Neuronal stem cell (in vitro differentiated cells): ENCODE results near the gene ZNF133.

Experiments used
- DNase-seq: peaks from one replicate; pipeline ENCODE4 v3.0.0-alpha.2; 2013; ENCODE audit warnings: low spot score
- H2AFZ ChIP-seq: one replicate; pipeline ENCODE4 v1.6.1; 2013; ENCODE audit warnings: mild to moderate bottlenecking, low read length, inconsistent platforms
- H2AK5ac ChIP-seq: 2 replicates; pipeline ENCODE4 v1.6.1; 2013; ENCODE audit warnings: low read depth, mild to moderate bottlenecking, inconsistent platforms, low read length, moderate library complexity, mixed read lengths
- H2BK120ac ChIP-seq: 2 replicates; pipeline ENCODE4 v1.6.1; 2013; ENCODE audit warnings: low read depth, mild to moderate bottlenecking, inconsistent platforms, low read length, moderate library complexity, mixed read lengths
- H2BK12ac ChIP-seq: one replicate; pipeline ENCODE4 v1.6.1; 2013; ENCODE audit warnings: low read length, inconsistent platforms
- H2BK15ac ChIP-seq: 2 replicates; pipeline ENCODE4 v1.6.1; 2013; ENCODE audit warnings: mild to moderate bottlenecking, low read length, inconsistent platforms, mixed read lengths
- H2BK5ac ChIP-seq: one replicate; pipeline ENCODE4 v1.6.1; 2013; ENCODE audit warnings: inconsistent platforms, mild to moderate bottlenecking, low read length, moderate library complexity
- H3K14ac ChIP-seq: one replicate; pipeline ENCODE4 v1.6.1; 2013; ENCODE audit warnings: low read length, inconsistent platforms
- H3K18ac ChIP-seq: 2 replicates; pipeline ENCODE4 v1.6.1; 2013; ENCODE audit warnings: low read length, inconsistent platforms
- H3K23ac ChIP-seq: 2 replicates; pipeline ENCODE4 v1.6.1; 2013; ENCODE audit warnings: low read depth, mild to moderate bottlenecking, mixed read lengths, low read length, inconsistent platforms; ENCODE audit not compliant: poor library complexity
- H3K27ac ChIP-seq: replicated peaks from 3 replicates; pipeline ENCODE4 v1.5.1; 2013; ENCODE audit warnings: low read length, inconsistent platforms
- H3K27me3 ChIP-seq, 3 experiments: 2 replicates each; pipeline ENCODE4 v1.6.1; 2013; ENCODE audit warnings: low read length in 3 of 3, mild to moderate bottlenecking in 2 of 3, inconsistent platforms in 1 of 3, low read depth in 1 of 3, mixed read lengths in 1 of 3, moderate library complexity in 1 of 3; ENCODE audit not compliant: control insufficient read depth in 3 of 3, insufficient read depth in 3 of 3
- H3K36me3 ChIP-seq, 2 donors: replicated peaks in 1 of 2; 2 replicates each; pipeline ENCODE4 v1.6.1; 2013; ENCODE audit warnings: low read length in 2 of 2; ENCODE audit not compliant: control insufficient read depth in 2 of 2, insufficient read depth in 2 of 2
- H3K4ac ChIP-seq: 2 replicates; pipeline ENCODE4 v1.6.1; 2013; ENCODE audit warnings: inconsistent platforms, mild to moderate bottlenecking, low read length, moderate library complexity
- H3K4me1 ChIP-seq, 2 donors: 1 replicate in 1 of 2; 2 replicates in 1 of 2; pipeline ENCODE4 v1.6.1; 2013; ENCODE audit warnings: low read length in 2 of 2, low read depth in 1 of 2; ENCODE audit not compliant: control insufficient read depth in 2 of 2, insufficient read depth in 1 of 2
- H3K4me2 ChIP-seq: one replicate; pipeline ENCODE4 v1.6.1; 2013; ENCODE audit warnings: mild to moderate bottlenecking, low read length, inconsistent platforms; ENCODE audit not compliant: insufficient read depth, poor library complexity, severe bottlenecking
- H3K4me3 ChIP-seq, 2 donors: 2 replicates each; pipeline ENCODE4 v1.5.1; 2013; ENCODE audit warnings: low read length in 2 of 2, mild to moderate bottlenecking in 2 of 2, inconsistent platforms in 1 of 2, moderate library complexity in 1 of 2
- H3K79me1 ChIP-seq: one replicate; pipeline ENCODE4 v1.6.1; 2013; ENCODE audit warnings: low read depth, mild to moderate bottlenecking, inconsistent platforms, low read length, moderate library complexity
- H3K9ac ChIP-seq: one replicate; pipeline ENCODE4 v1.6.1; 2013; ENCODE audit warnings: mild to moderate bottlenecking, low read depth, low read length, inconsistent platforms; ENCODE audit not compliant: poor library complexity
- H3K9me3 ChIP-seq, 2 donors: replicated peaks in 1 of 2; 2 replicates each; pipeline versions ENCODE3 to v1.6.1; 2013; ENCODE audit warnings: low read length in 2 of 2, mild to moderate bottlenecking in 2 of 2, inconsistent platforms in 1 of 2, low read depth in 1 of 2, mixed read lengths in 1 of 2, moderate library complexity in 1 of 2; ENCODE audit not compliant: control insufficient read depth in 2 of 2, insufficient read depth in 1 of 2
- H4K8ac ChIP-seq: one replicate; pipeline ENCODE4 v1.6.1; 2013; ENCODE audit warnings: low read depth, mild to moderate bottlenecking, inconsistent platforms, low read length, moderate library complexity
- H4K91ac ChIP-seq: one replicate; pipeline ENCODE4 v1.6.1; 2013; ENCODE audit warnings: low read length, low read depth, mild to moderate bottlenecking, inconsistent platforms; ENCODE audit not compliant: poor library complexity
- WGBS, 2 donors: extraction: QIAGEN DNeasy Blood & Tissue Kit; methylation state at CpG; one replicate each; pipeline ENCODE4 v1.1.7; 2013; ENCODE audit warnings: missing lambda C conversion rate in 2 of 2, mixed read lengths in 1 of 2; ENCODE audit not compliant: insufficient read length in 2 of 2, insufficient replicate concordance in 1 of 2; ENCODE audit errors: extremely low coverage in 2 of 2; 5-methylcytosine and 5-hydroxymethylcytosine counted together

Gene ZNF133

DNA sequence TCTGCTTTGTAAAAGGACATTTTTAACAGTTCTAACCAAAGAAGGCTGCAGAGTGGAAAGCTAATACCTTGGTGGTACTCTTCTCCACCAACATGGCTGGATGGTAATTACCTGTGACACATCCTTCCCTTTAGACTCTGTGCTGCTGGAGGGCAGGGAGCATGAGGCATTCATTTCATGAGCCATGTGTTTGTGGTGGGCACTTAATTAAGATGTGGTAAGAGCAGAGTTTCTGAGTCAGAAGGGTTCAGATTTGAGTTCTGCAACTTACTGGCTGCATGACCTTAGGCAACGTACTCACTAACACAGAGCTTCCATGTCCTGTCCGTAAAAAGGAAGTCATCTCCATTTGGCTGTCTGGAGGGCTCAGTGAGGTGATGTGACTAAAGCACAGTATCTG lies 9.1 kb upstream of the ZNF133 start:
- H2AFZ ChIP-seq = no peak overlapping the region
- no peak overlapping the region for H3K27ac ChIP-seq
- no peak for DNase-seq
- no peak overlapping the region for H3K9ac ChIP-seq
- H3K79me1 ChIP-seq = no peaks in the 10 kb centered on the region
- H2BK120ac ChIP-seq = no peak overlapping the region
- H3K4me2 ChIP-seq = no peak overlapping the region
- no peak overlapping the region for H2AK5ac ChIP-seq
- no peak overlapping the region for H4K91ac ChIP-seq
- H3K36me3 ChIP-seq = no peaks in the 10 kb centered on the region
- no peak overlapping the region for H3K14ac ChIP-seq
- H2BK5ac ChIP-seq = no peak overlapping the region
- H3K9me3 ChIP-seq = no peaks in the 10 kb centered on the region
- WGBS, 2 donors = no CpG with 5 or more reads among the region's 2 CpGs
- no peak overlapping the region for H3K18ac ChIP-seq
- no peak overlapping the region for H3K4me3 ChIP-seq
- H3K23ac ChIP-seq = no peak overlapping the region
- H3K27me3 ChIP-seq = peaks cover 0 to 62% (median 0%) of the 10 kb centered on the region in 3 experiments
- no peak overlapping the region for H2BK15ac ChIP-seq
- no peaks in the 10 kb centered on the region for H3K4me1 ChIP-seq
- H2BK12ac ChIP-seq = no peak overlapping the region
- no peak overlapping the region for H3K4ac ChIP-seq
- no peak overlapping the region for H4K8ac ChIP-seq

DNA sequence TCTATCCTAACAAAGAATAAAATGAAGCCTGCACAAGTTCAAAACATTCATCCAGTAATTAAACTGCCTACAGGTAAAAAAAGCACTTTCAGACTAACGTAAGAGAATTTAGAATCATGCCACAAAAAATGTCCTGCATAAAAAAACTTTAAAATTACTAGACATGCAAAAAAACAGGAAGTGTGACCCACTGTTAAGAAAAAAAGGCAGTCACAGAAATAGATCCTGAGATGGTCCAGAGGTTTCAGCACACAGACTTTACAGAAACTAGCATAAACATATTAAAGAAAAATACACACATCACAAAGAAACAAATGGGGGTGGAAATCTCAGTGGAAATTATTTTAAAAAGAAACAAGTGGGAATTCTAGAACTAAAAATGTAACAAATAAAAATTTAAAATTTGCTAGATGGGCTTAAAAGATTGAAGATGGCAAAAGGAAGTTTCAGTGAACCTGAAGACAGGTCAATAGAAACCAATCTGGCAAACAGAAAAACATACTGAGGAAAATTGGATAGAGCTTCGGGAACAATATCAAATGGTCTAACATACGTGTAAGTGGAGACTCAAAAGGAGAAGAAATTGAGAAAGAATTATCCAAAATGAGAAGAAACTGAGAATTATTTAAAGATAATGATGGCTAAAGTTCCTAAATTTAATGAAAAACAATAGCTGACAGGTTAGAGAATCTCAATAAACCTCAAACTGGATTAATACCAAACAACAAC lies 3.4 kb upstream of the ZNF133 start:
- no CpG with 5 or more reads among the region's 3 CpGs for WGBS, 2 donors
- no peak overlapping the region for H3K4me2 ChIP-seq
- H4K91ac ChIP-seq = no peak overlapping the region

DNA sequence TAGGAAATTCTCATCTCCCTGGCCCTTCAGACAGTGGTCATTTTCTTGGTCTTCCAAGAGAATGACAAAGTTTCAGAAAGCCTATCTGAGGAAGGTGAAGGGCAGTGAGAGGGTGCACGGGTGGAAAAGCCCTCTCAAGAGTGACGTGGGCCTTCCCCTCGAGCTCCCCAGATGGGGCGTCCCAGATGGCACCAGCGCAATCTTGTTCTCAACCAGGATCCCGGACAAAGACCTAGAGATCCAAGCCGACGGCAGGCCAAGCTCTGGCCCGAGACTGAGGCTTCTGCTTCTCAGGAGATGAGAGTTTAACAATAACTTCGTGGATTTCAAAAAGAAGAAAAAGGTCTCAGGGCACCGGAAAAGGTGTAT lies 797 bp upstream of the ZNF133 start:
- Histone ChIP-seq H3K36me3 (peaks cover 2 to 15% of the 10 kb centered on the region in 2 donors), H3K4me1 (peaks cover 3 to 4% of the 10 kb centered on the region in 2 donors), H3K27ac (no peak overlapping the region), H3K23ac (no peak overlapping the region), H2BK5ac (no peak overlapping the region), H3K4ac (no peak overlapping the region), H2BK12ac (no peak overlapping the region), H3K9me3 (peaks cover 0 to 1% of the 10 kb centered on the region in 2 donors), H3K14ac (no peak overlapping the region), H2BK15ac (no peak overlapping the region), H4K91ac (no peak overlapping the region), H3K79me1 (no peaks in the 10 kb centered on the region), H3K4me2 (peak overlapping the region; percentile 50), H2AFZ (peak overlapping the region; percentile 98), H3K18ac (no peak overlapping the region), H2BK120ac (no peak overlapping the region), H4K8ac (no peak overlapping the region), H3K4me3 (peak overlapping the region; percentile 68 to 93), H3K9ac (no peak overlapping the region), H2AK5ac (no peak overlapping the region), H3K27me3 (peaks cover 0 to 9% (median 0%) of the 10 kb centered on the region in 3 experiments)
- no peak for DNase-seq
- no CpG with 5 or more reads among the region's 11 CpGs for WGBS, 2 donors

More for the DNA sequence above, 3.4 kb upstream of the ZNF133 start:
- no peak overlapping the region for H2BK12ac ChIP-seq
- H3K36me3 ChIP-seq = no peaks in the 10 kb centered on the region
- no peak overlapping the region for H2BK15ac ChIP-seq
- H3K4ac ChIP-seq = no peak overlapping the region
- no peak for DNase-seq
- H2AK5ac ChIP-seq = no peak overlapping the region
- H4K8ac ChIP-seq = no peak overlapping the region
- H3K4me1 ChIP-seq = peaks cover 3 to 4% of the 10 kb centered on the region in 2 donors
- H2AFZ ChIP-seq = no peak overlapping the region
- no peak overlapping the region for H3K23ac ChIP-seq
- H3K9ac ChIP-seq = no peak overlapping the region
- no peak overlapping the region for H3K18ac ChIP-seq
- H3K79me1 ChIP-seq = no peaks in the 10 kb centered on the region
- peaks cover 0 to 1% of the 10 kb centered on the region in 2 donors for H3K9me3 ChIP-seq
- H3K27ac ChIP-seq = no peak overlapping the region
- no peak overlapping the region for H2BK120ac ChIP-seq
- H2BK5ac ChIP-seq = no peak overlapping the region
- H3K14ac ChIP-seq = no peak overlapping the region
- no peak overlapping the region for H3K4me3 ChIP-seq
- H3K27me3 ChIP-seq = peaks cover 0 to 25% (median 0%) of the 10 kb centered on the region in 3 experiments

DNA sequence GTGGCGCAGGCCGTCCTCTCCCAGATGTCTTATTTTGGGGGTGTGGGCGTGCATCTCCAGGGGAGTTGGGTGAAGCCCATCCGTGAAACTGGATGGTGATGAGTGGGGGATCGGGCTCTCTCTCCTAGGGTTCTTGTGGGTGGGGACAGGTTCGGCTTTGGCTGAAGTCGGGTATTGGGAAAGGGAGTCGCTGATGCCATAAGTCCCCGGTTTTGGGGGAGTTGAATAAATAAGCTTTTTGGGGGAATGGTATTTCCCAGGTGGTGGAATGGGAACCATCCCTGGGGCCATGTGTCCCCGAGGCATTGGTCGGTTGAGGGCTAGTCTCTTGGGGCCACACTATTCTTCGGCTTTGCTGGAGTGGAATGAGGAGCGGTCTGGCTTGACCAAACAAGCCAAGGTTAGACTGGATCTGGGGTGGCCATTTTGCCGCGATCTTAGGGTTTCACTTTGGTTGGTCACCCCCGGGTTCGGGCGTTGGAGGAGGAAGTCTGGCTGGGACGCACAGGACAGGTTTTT lies 481 bp downstream of the ZNF133 start:
- H3K18ac ChIP-seq = peak overlapping the region; percentile 89
- peak overlapping the region; percentile 98 for H2AFZ ChIP-seq
- peaks cover 0 to 1% of the 10 kb centered on the region in 2 donors for H3K9me3 ChIP-seq
- peak overlapping the region; percentile 68 to 93 for H3K4me3 ChIP-seq
- H3K27ac ChIP-seq = no peak overlapping the region
- H3K36me3 ChIP-seq = peaks cover 5 to 23% of the 10 kb centered on the region in 2 donors
- H2BK120ac ChIP-seq = no peak overlapping the region
- no peak overlapping the region for H2AK5ac ChIP-seq
- H3K14ac ChIP-seq = peak overlapping the region; percentile 12
- no peaks in the 10 kb centered on the region for H3K79me1 ChIP-seq
- no CpG with 5 or more reads among the region's 19 CpGs for WGBS, 2 donors
- H3K4me1 ChIP-seq = peaks cover 3 to 4% of the 10 kb centered on the region in 2 donors
- no peak overlapping the region for H3K4ac ChIP-seq
- no peak for DNase-seq
- no peak overlapping the region for H4K91ac ChIP-seq
- peak overlapping the region; percentile 20 for H3K23ac ChIP-seq
- no peak overlapping the region for H4K8ac ChIP-seq
- H2BK5ac ChIP-seq = no peak overlapping the region
- peak overlapping the region; percentile 94 for H3K9ac ChIP-seq
- H3K4me2 ChIP-seq = peak overlapping the region; percentile 78
- H2BK12ac ChIP-seq = no peak overlapping the region
- no peaks in the 10 kb centered on the region for H3K27me3 ChIP-seq
- H2BK15ac ChIP-seq = no peak overlapping the region
